Nephron progenitor cell (in vitro differentiated cells): ENCODE data around the gene KCTD17.
A peak's percentile ranks its signal among the peaks of the same experiment; 100 is the strongest.

Experiments
- DNase-seq: peaks from one replicate; pipeline ENCODE4 v3.0.0; 2021
- H3K27ac Mint-ChIP-seq: 2 replicates; pipeline ENCODE4 v1.8.0; 2021; ENCODE audit warnings: mild to moderate bottlenecking, moderate library complexity, mixed read lengths
- H3K27me3 Mint-ChIP-seq: 2 replicates; pipeline ENCODE4 v1.8.0; 2021; ENCODE audit warnings: mild to moderate bottlenecking, low read depth, mixed read lengths; ENCODE audit not compliant: poor library complexity
- H3K36me3 Mint-ChIP-seq: 2 replicates; pipeline ENCODE4 v1.8.0; 2021; ENCODE audit warnings: low read depth, mixed read lengths
- H3K4me1 Mint-ChIP-seq: 2 replicates; pipeline ENCODE4 v1.8.0; 2021; ENCODE audit warnings: mixed read lengths
- H3K4me3 Mint-ChIP-seq: 2 replicates; pipeline ENCODE4 v1.8.0; 2021; ENCODE audit warnings: mild to moderate bottlenecking, moderate library complexity, mixed read lengths
- H3K9me3 Mint-ChIP-seq: 2 replicates; pipeline ENCODE4 v1.8.0; 2021; ENCODE audit warnings: mild to moderate bottlenecking, moderate library complexity, mixed read lengths
- CTCF ChIP-seq: fragments of 200-600 bp; sonication (generic); IDR thresholded peaks from 2 replicates; pipeline ENCODE4 v1.5.0; 2021; ENCODE audit warnings: antibody characterized with exemption

Gene KCTD17

GRCh38 chr22:37077802-37078448 is 26.4 kb downstream of the KCTD17 start:
- peak; percentile 100 for TF ChIP-seq CTCF
- no peaks in the 10 kb centered on the region for H3K36me3 Mint-ChIP-seq
- no peak overlapping the region for H3K27ac Mint-ChIP-seq
- no peaks in the 10 kb centered on the region for H3K9me3 Mint-ChIP-seq
- no peak overlapping the region for H3K4me3 Mint-ChIP-seq
- DNase-seq = peak; percentile 91
- H3K4me1 Mint-ChIP-seq = peaks cover 5% of the 10 kb centered on the region
- peaks cover 20% of the 10 kb centered on the region for H3K27me3 Mint-ChIP-seq

GRCh38 chr22:37079158-37079557 is 27.6 kb downstream of the KCTD17 start:
- no peak for DNase-seq
- Mint-ChIP-seq H3K27ac (no peak overlapping the region), H3K9me3 (no peaks in the 10 kb centered on the region), H3K27me3 (peaks cover 29% of the 10 kb centered on the region), H3K4me3 (no peak overlapping the region), H3K4me1 (peaks cover 5% of the 10 kb centered on the region), H3K36me3 (no peaks in the 10 kb centered on the region)
- TF ChIP-seq CTCF = no peak

- peaks cover 34% of the 10 kb centered on the region for H3K27me3 Mint-ChIP-seq
- H3K27ac Mint-ChIP-seq = no peak overlapping the region
- H3K4me1 Mint-ChIP-seq = peaks cover 5% of the 10 kb centered on the region
- no peak for DNase-seq
- TF ChIP-seq CTCF = no peak
- H3K36me3 Mint-ChIP-seq = no peaks in the 10 kb centered on the region
- H3K9me3 Mint-ChIP-seq = no peaks in the 10 kb centered on the region
- no peak overlapping the region for H3K4me3 Mint-ChIP-seq
Measured at GRCh38 chr22:37079668-37080171, 28.2 kb downstream of the KCTD17 start.

- H3K27me3 Mint-ChIP-seq = peaks cover 42% of the 10 kb centered on the region
- no peak for TF ChIP-seq CTCF
Measured at GRCh38 chr22:37080438-37080837, 28.9 kb downstream of the KCTD17 start.

GRCh38 chr22:37080838-37081237 is 29.3 kb downstream of the KCTD17 start:
- H3K9me3 Mint-ChIP-seq = no peaks in the 10 kb centered on the region
- no peak overlapping the region for H3K4me3 Mint-ChIP-seq
- peaks cover 43% of the 10 kb centered on the region for H3K27me3 Mint-ChIP-seq
- H3K36me3 Mint-ChIP-seq = no peaks in the 10 kb centered on the region
- H3K27ac Mint-ChIP-seq = no peak overlapping the region
- no peak for DNase-seq
- H3K4me1 Mint-ChIP-seq = peaks cover 5% of the 10 kb centered on the region
- TF ChIP-seq CTCF = no peak

More at GRCh38 chr22:37080438-37080837, 28.9 kb downstream of the KCTD17 start:
- Mint-ChIP-seq H3K27ac (no peak overlapping the region), H3K4me1 (peaks cover 5% of the 10 kb centered on the region), H3K4me3 (no peak overlapping the region), H3K9me3 (no peaks in the 10 kb centered on the region), H3K36me3 (no peaks in the 10 kb centered on the region)
- no peak for DNase-seq
